ENCODE data around the gene SPAG16. TPM values are rescaled to one million over a fixed set of nuclear protein-coding genes. Genes with fewer than 3 reads are reported as not detected.

The SPAG16 gene
- polyA plus RNA-seq, 1 of the 3 experiments (the other 2 are of a cell fraction): 29.5 TPM

DNA sequence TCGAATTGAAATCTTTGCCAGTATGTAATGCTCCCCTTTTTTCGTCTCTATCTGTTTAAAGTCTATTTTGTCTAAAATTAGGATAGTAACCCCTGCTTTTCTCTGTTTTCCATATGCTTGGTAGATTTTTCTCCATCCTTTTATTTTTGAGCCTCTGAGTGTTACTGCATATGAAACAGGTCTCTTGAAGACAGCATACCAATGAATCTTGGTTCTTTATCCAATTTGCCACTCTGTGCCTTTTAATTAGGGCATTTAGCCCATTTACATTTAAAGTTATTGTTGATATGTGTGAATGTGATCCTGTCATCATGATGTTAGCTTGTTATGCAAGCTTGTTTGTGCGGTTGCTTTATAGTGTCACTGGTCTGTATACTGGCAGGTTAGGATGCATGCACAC lies 635.8 kb downstream of the SPAG16 start:
- H3K79me2 ChIP-seq (ENCODE audit: insufficient read depth): no peaks in the 10 kb centered on the region
- H3K27me3 ChIP-seq (ENCODE audit: insufficient read depth): no peaks in the 10 kb centered on the region
- 0 out of 2 replicates have a peak, but pooled peaks cover 4% of the 10 kb centered on the region for H3K9me3 ChIP-seq
- H3K4me2 ChIP-seq: no peak overlapping the region
- no peak for DNase-seq
- H3K4me1 ChIP-seq (ENCODE audit: control insufficient read depth in 1 of 2, insufficient read depth in 2 of 2, low read depth in 1 of 2, low read length in 1 of 2): no peaks in the 10 kb centered on the region
- no peak for TF ChIP-seq SMC3 (IDR thresholded peaks at IDR 0.05; ENCODE audit: low read depth, low read length)
- TF ChIP-seq RFX5 (IDR thresholded peaks at IDR 0.05; ENCODE audit: low read length): no peak
- TF ChIP-seq RXRA (IDR thresholded peaks at IDR 0.05; ENCODE audit: borderline replicate concordance, low read depth): no peak
- no peak for TF ChIP-seq YY1 (IDR thresholded peaks at IDR 0.05; ENCODE audit: low read depth)
- TF ChIP-seq, protein P1, sequence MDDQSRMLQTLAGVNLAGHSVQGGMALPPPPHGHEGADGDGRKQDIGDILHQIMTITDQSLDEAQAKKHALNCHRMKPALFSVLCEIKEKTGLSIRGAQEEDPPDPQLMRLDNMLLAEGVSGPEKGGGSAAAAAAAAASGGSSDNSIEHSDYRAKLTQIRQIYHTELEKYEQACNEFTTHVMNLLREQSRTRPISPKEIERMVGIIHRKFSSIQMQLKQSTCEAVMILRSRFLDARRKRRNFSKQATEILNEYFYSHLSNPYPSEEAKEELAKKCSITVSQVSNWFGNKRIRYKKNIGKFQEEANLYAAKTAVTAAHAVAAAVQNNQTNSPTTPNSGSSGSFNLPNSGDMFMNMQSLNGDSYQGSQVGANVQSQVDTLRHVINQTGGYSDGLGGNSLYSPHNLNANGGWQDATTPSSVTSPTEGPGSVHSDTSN (IDR thresholded peaks at IDR 0.05): no peak
- TF ChIP-seq GABPA (IDR thresholded peaks at IDR 0.05; ENCODE audit: low read depth): no peak
- no peak for TF ChIP-seq TAF1 (IDR thresholded peaks at IDR 0.05; ENCODE audit: borderline replicate concordance, low read depth, low read length)
- TF ChIP-seq, protein P2, sequence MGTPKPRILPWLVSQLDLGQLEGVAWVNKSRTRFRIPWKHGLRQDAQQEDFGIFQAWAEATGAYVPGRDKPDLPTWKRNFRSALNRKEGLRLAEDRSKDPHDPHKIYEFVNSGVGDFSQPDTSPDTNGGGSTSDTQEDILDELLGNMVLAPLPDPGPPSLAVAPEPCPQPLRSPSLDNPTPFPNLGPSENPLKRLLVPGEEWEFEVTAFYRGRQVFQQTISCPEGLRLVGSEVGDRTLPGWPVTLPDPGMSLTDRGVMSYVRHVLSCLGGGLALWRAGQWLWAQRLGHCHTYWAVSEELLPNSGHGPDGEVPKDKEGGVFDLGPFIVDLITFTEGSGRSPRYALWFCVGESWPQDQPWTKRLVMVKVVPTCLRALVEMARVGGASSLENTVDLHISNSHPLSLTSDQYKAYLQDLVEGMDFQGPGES (IDR thresholded peaks at IDR 0.05; ENCODE audit: low read depth, low read length): no peak
- no peak for TF ChIP-seq EZH2phosphoT487 (IDR thresholded peaks at IDR 0.05; ENCODE audit: borderline replicate concordance, low read depth)
- TF ChIP-seq, protein P3, sequence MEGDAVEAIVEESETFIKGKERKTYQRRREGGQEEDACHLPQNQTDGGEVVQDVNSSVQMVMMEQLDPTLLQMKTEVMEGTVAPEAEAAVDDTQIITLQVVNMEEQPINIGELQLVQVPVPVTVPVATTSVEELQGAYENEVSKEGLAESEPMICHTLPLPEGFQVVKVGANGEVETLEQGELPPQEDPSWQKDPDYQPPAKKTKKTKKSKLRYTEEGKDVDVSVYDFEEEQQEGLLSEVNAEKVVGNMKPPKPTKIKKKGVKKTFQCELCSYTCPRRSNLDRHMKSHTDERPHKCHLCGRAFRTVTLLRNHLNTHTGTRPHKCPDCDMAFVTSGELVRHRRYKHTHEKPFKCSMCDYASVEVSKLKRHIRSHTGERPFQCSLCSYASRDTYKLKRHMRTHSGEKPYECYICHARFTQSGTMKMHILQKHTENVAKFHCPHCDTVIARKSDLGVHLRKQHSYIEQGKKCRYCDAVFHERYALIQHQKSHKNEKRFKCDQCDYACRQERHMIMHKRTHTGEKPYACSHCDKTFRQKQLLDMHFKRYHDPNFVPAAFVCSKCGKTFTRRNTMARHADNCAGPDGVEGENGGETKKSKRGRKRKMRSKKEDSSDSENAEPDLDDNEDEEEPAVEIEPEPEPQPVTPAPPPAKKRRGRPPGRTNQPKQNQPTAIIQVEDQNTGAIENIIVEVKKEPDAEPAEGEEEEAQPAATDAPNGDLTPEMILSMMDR (IDR thresholded peaks at IDR 0.05): no peak
- TF ChIP-seq FOXJ3 (CRISPR knock-in tag; IDR thresholded peaks at IDR 0.05): no peak
- TF ChIP-seq GATA2 (CRISPR knock-in tag; IDR thresholded peaks at IDR 0.05): no peak
- no peak for TF ChIP-seq TCF12 (IDR thresholded peaks at IDR 0.05)
- no peak for TF ChIP-seq RCOR1 (IDR thresholded peaks at IDR 0.05; ENCODE audit: low read length)
- ChIA-PET CTCF (no interaction called here), POLR2A (no interaction called here)
- 47% methylated on average over 3 of the region's 3 CpGs for WGBS (ENCODE audit: low lambda C conversion rate)
- no peak overlapping the region for H2AFZ ChIP-seq (ENCODE audit: low read depth)
- H3K36me3 ChIP-seq (replicated peaks in 1 of 2; ENCODE audit: control insufficient read depth in 1 of 2, insufficient read depth in 2 of 2, low read length in 1 of 2): no peaks in the 10 kb centered on the region
- H3F3A ChIP-seq (replicated peaks; ENCODE audit: insufficient read depth): no peaks in the 10 kb centered on the region
- no peak overlapping the region for H3K9ac ChIP-seq
- H4K20me1 ChIP-seq (ENCODE audit: insufficient read depth): no peaks in the 10 kb centered on the region
- H3K27ac ChIP-seq (ENCODE audit: low read depth in 2 of 2, low read length in 1 of 2): no peak overlapping the region
- no peak overlapping the region for H3K4me3 ChIP-seq (ENCODE audit: low read depth in 2 of 2, low read length in 1 of 2)
- no peaks in the 10 kb centered on the region for H3K9me2 ChIP-seq

DNA sequence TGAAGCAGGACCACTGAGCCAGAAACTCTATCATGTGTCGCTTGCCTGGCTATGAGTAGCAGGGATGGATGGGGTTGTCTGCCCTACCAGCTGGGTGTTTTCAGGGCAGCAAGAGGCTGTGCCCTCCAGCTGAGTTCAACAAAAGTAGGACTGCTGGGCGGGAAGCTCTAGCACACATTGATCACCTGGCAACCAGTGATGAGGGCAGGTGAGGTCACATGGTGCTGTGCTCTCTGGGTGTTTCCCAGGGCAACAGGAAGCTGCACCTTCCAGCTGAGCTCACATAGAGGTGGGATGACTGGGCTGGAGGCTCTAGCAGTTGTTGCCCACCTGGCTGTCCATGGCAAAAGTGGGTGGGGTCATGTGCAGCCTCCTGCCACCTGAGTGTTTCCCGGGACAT lies 639.3 kb downstream of the SPAG16 start:
- Histone ChIP-seq H3K27me3 (ENCODE audit: insufficient read depth) (no peaks in the 10 kb centered on the region), H3K27ac (ENCODE audit: low read depth in 2 of 2, low read length in 1 of 2) (no peak overlapping the region), H3K9me2 (no peaks in the 10 kb centered on the region), H3K9ac (no peak overlapping the region), H3K36me3 (replicated peaks in 1 of 2; ENCODE audit: control insufficient read depth in 1 of 2, insufficient read depth in 2 of 2, low read length in 1 of 2) (no peaks in the 10 kb centered on the region), H3K4me1 (ENCODE audit: control insufficient read depth in 1 of 2, insufficient read depth in 2 of 2, low read depth in 1 of 2, low read length in 1 of 2) (no peaks in the 10 kb centered on the region), H3K4me3 (ENCODE audit: low read depth in 2 of 2, low read length in 1 of 2) (no peak overlapping the region), H3K4me2 (no peak overlapping the region), H3K9me3 (0 out of 2 replicates have a peak, but pooled peaks cover 4% of the 10 kb centered on the region), H2AFZ (ENCODE audit: low read depth) (no peak overlapping the region), H3F3A (replicated peaks; ENCODE audit: insufficient read depth) (no peaks in the 10 kb centered on the region), H4K20me1 (ENCODE audit: insufficient read depth) (no peaks in the 10 kb centered on the region), H3K79me2 (ENCODE audit: insufficient read depth) (no peaks in the 10 kb centered on the region)
- DNase-seq: no peak
- CTCF ChIA-PET: interaction anchor here (1.0 to 1.5 kb wide), 2 partner anchors 11 to 16 kb away, joined by 3 to 5 read pairs; no protein-coding TSS in a partner anchor
- no peak for TF ChIP-seq YY1 (IDR thresholded peaks at IDR 0.05; ENCODE audit: low read depth)
- TF ChIP-seq, protein P1 (IDR thresholded peaks at IDR 0.05): no peak
- POLR2A ChIA-PET: interaction anchor here (0.6 kb wide), 1 partner anchor 134 kb away, joined by 3 read pairs; no protein-coding TSS in a partner anchor
- no CpG with 5 or more reads among the region's 3 CpGs for WGBS (ENCODE audit: low lambda C conversion rate)
